Liver (tissue), 9 donors: Measurements from ENCODE around the gene HHIPL1. TPM values are rescaled to one million over a fixed set of nuclear protein-coding genes. Genes with fewer than 3 reads are reported as not detected.

Experiments used
- DNase-seq: peaks from one replicate; pipeline ENCODE4 v3.0.0-alpha.2; 2017; ENCODE audit warnings: low spot score
- H3K27ac ChIP-seq, 2 donors: one replicate each; pipeline ENCODE4 v1.7.0; 2013; ENCODE audit warnings: inconsistent platforms in 2 of 2, low read length in 2 of 2, control low read depth in 1 of 2, low read depth in 1 of 2, mild to moderate bottlenecking in 1 of 2
- H3K27me3 ChIP-seq, 4 donors: one replicate each; pipeline versions ENCODE4 v1.6.1 to v1.7.0; 2013; ENCODE audit warnings: low read length in 3 of 4, inconsistent platforms in 1 of 4, mild to moderate bottlenecking in 1 of 4, moderate library complexity in 1 of 4; ENCODE audit not compliant: control insufficient read depth in 4 of 4, insufficient read depth in 4 of 4
- H3K36me3 ChIP-seq, 4 donors: one replicate each; pipeline versions ENCODE4 v1.6.1 to v1.7.0; 2013; ENCODE audit warnings: low read length in 3 of 4, mild to moderate bottlenecking in 3 of 4, low read depth in 1 of 4, moderate library complexity in 1 of 4; ENCODE audit not compliant: control insufficient read depth in 4 of 4, insufficient read depth in 3 of 4
- H3K4me1 ChIP-seq, 4 donors: one replicate each; pipeline versions ENCODE4 v1.6.1 to v1.7.0; 2013; ENCODE audit warnings: low read length in 3 of 4, mild to moderate bottlenecking in 3 of 4, moderate library complexity in 1 of 4; ENCODE audit not compliant: control insufficient read depth in 4 of 4, insufficient read depth in 4 of 4
- H3K4me3 ChIP-seq, 3 donors: one replicate each; pipeline versions ENCODE4 v1.6.1 to v1.7.0; 2013; ENCODE audit warnings: low read length in 3 of 3, control low read depth in 1 of 3, low read depth in 1 of 3, mild to moderate bottlenecking in 1 of 3
- H3K9ac ChIP-seq, 2 donors: one replicate each; pipeline ENCODE4 v1.7.0; 2013; ENCODE audit warnings: low read length in 2 of 2, mild to moderate bottlenecking in 2 of 2, moderate library complexity in 2 of 2, control low read depth in 1 of 2, low read depth in 1 of 2
- H3K9me3 ChIP-seq, 4 donors: one replicate each; pipeline versions ENCODE4 v1.6.1 to v1.7.0; 2013; ENCODE audit warnings: low read length in 3 of 4; ENCODE audit not compliant: control insufficient read depth in 4 of 4
- ATF3 ChIP-seq: IDR thresholded peaks from 2 replicates; pipeline ENCODE4 v1.6.1; 2016; ENCODE audit warnings: antibody characterized with exemption
- CTCF ChIP-seq: fragments of 150-350 bp; IDR thresholded peaks from 2 replicates; pipeline ENCODE4 v1.5.1; 2017; ENCODE audit warnings: improper control_type of control experiment, low read depth, low read length; ENCODE audit not compliant: missing input control
- EGR1 ChIP-seq, 2 donors: IDR thresholded peaks; 2 replicates each; pipeline ENCODE4 v1.6.1; 2016 to 2018; ENCODE audit warnings: antibody characterized with exemption in 2 of 2, low read depth in 2 of 2
- FOXA1 ChIP-seq: IDR thresholded peaks from 2 replicates; pipeline ENCODE4 v1.6.1; 2016; ENCODE audit warnings: antibody characterized with exemption
- FOXA2 ChIP-seq: IDR thresholded peaks from 2 replicates; pipeline ENCODE4 v1.6.1; 2016; ENCODE audit warnings: antibody characterized with exemption
- GABPA ChIP-seq, 2 donors: IDR thresholded peaks in 1 of 2; conservative IDR thresholded peaks in 1 of 2; 2 replicates each; pipeline ENCODE4 v1.6.1; 2016; ENCODE audit warnings: antibody characterized with exemption in 2 of 2, mild to moderate bottlenecking in 1 of 2, moderate library complexity in 1 of 2
- HNF4A ChIP-seq, 2 donors: conservative IDR thresholded peaks; 2 replicates each; pipeline ENCODE4 v1.6.1; 2016; ENCODE audit warnings: antibody characterized with exemption in 2 of 2, mild to moderate bottlenecking in 2 of 2
- HNF4G ChIP-seq: IDR thresholded peaks from 2 replicates; pipeline ENCODE4 v1.6.1; 2016; ENCODE audit warnings: antibody characterized with exemption
- JUND ChIP-seq, 2 donors: IDR thresholded peaks; 2 replicates each; pipeline ENCODE4 v1.6.1; 2016; ENCODE audit warnings: antibody characterized with exemption in 2 of 2
- NR2F2 ChIP-seq: IDR thresholded peaks from 2 replicates; pipeline ENCODE4 v1.6.1; 2016; ENCODE audit warnings: antibody characterized with exemption
- RAD21 ChIP-seq, 2 donors: IDR thresholded peaks; 2 replicates each; pipeline ENCODE4 v1.6.1; 2016; ENCODE audit warnings: antibody characterized with exemption in 2 of 2, mild to moderate bottlenecking in 2 of 2
- REST ChIP-seq: IDR thresholded peaks from 2 replicates; pipeline ENCODE4 v1.6.1; 2016; ENCODE audit warnings: antibody characterized with exemption, mild to moderate bottlenecking
- RXRA ChIP-seq, 2 donors: IDR thresholded peaks; 2 replicates each; pipeline ENCODE4 v1.6.1; 2017 to 2018; ENCODE audit warnings: antibody characterized with exemption in 2 of 2, mild to moderate bottlenecking in 1 of 2
- SP1 ChIP-seq: IDR thresholded peaks from 2 replicates; pipeline ENCODE4 v1.6.1; 2018; ENCODE audit warnings: antibody characterized with exemption, mild to moderate bottlenecking
- TAF1 ChIP-seq: conservative IDR thresholded peaks from 2 replicates; pipeline ENCODE4 v1.6.1; 2016; ENCODE audit warnings: antibody characterized with exemption, mild to moderate bottlenecking
- YY1 ChIP-seq: IDR thresholded peaks from 2 replicates; pipeline ENCODE4 v1.6.1; 2016; ENCODE audit warnings: antibody characterized with exemption, mild to moderate bottlenecking
- ZBTB33 ChIP-seq: IDR thresholded peaks from 2 replicates; pipeline ENCODE4 v1.6.1; 2016; ENCODE audit warnings: antibody characterized with exemption
- WGBS: extraction: QIAGEN DNeasy Blood & Tissue Kit; methylation state at CpG from one replicate; pipeline ENCODE4 v1.1.7; 2013; 5-methylcytosine and 5-hydroxymethylcytosine counted together
- polyA plus RNA-seq, 2 donors: library from polyadenylated mRNA; stranded (reverse) in 1 of 2; unstranded in 1 of 2; fragments of 200-250 nt in 1 of 2; fragments of >200 nt in 1 of 2; fragmentation: Nextera tagmentation in 1 of 2; extraction: Ambion mirVana in 1 of 2; gene quantifications; one replicate each; pipeline versions ENCODE4 v1.2.1 to v1.2.3, GENCODE V29; 2013 to 2015
- total RNA-seq, 2 donors: library from RNA; depleted of rRNA; stranded (reverse); fragments of >200 nt; gene quantifications; one replicate each; pipeline ENCODE4 v1.2.3, GENCODE V29; 2014
- TF ChIP-seq, protein P1 (sequence below): IDR thresholded peaks from 2 replicates; pipeline ENCODE4 v1.6.1; 2016; ENCODE audit warnings: antibody characterized with exemption
- donor health status: healthy.
- donor health status: healthy.
- donor health status: healthy.
- donor health status: healthy.
- donor health status: healthy.

Gene HHIPL1
- total and polyA plus RNA-seq, 4 donors: 0.96 to 1.7 (median 1.0) TPM

- no peak for TF ChIP-seq ZBTB33
- no peak for TF ChIP-seq FOXA1
- no peak for TF ChIP-seq TAF1
- no peak for TF ChIP-seq RAD21 (IDR thresholded peaks at IDR 0.05)
These were observed 81.7 kb downstream of the HHIPL1 start (continued) for GRCh38 chr14:99726538-99727095.

DNA sequence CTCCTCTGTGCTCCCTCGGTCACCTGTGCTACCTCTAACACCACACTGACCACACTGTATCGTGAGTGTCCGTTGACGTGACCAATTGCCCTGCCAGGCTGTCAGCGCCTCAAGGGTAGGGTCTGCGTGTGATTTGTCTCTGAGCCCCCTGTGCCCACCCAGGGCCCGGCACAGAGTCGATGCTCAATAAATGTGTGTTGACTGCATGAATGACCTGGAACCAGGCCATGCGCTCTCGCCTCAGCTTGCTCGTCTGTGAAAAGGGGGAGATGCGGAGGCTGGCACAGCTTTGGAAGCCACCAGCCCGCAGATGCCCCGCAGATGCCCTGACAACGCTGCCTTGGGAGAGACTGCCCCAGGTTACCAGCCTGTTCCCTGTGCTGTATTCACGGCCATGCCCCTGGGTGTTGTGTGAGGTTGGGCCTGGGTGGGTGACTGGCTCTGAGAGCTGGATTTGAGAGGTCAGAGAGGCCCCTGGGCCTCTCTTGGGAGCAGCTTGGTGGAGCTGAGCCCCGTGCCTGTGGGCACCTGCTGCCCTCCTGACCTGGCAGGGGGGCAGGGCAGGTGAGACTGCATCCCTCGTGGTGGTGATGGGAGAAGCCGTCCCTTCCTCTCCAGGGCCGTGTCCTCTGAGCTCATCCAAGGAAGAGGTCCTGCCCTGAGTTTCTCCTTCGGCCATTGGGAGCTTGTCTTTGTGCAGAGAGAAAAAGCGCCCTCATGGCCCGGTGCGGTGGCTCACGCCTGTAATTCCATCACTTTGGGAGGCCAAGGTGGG is 82.4 kb downstream of the HHIPL1 start:
- H3K36me3 ChIP-seq: no peaks in the 10 kb centered on the region
- no peak overlapping the region for H3K9ac ChIP-seq
- H3K27ac ChIP-seq: no peak overlapping the region
- WGBS: 91% methylated on average over 25 of the region's 25 CpGs
- H3K9me3 ChIP-seq: no peaks in the 10 kb centered on the region
- DNase-seq: peak; percentile 28
- TF ChIP-seq RXRA (IDR thresholded peaks at IDR 0.05): no peak
- no peak for TF ChIP-seq FOXA2
- TF ChIP-seq NR2F2: no peak
- no peak for TF ChIP-seq HNF4G
- no peak for TF ChIP-seq JUND (IDR thresholded peaks at IDR 0.05)
- TF ChIP-seq YY1: no peak
- TF ChIP-seq RAD21 (IDR thresholded peaks at IDR 0.05): no peak
- no peak for TF ChIP-seq SP1
- TF ChIP-seq, protein P1, sequence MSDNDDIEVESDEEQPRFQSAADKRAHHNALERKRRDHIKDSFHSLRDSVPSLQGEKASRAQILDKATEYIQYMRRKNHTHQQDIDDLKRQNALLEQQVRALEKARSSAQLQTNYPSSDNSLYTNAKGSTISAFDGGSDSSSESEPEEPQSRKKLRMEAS: no peak
- TF ChIP-seq FOXA1: no peak
- no peak for TF ChIP-seq ZBTB33
- TF ChIP-seq EGR1 (IDR thresholded peaks at IDR 0.05; ENCODE audit: low read depth in 2 of 2): no peak
- no peak for TF ChIP-seq TAF1
- no peak for TF ChIP-seq HNF4A (conservative IDR thresholded peaks at IDR 0.05)
- no peak for TF ChIP-seq CTCF
- no peak for TF ChIP-seq REST
- TF ChIP-seq GABPA (IDR thresholded peaks at IDR 0.05 in 1 of 2, conservative IDR thresholded peaks at IDR 0.05 in 1 of 2): no peak
- no peak for TF ChIP-seq ATF3
- no peak overlapping the region for H3K4me3 ChIP-seq
- no peaks in the 10 kb centered on the region for H3K27me3 ChIP-seq
- H3K4me1 ChIP-seq: peaks cover 0 to 22% (median 2%) of the 10 kb centered on the region in 4 donors
